NCI-H345 treated with DMSO at 0.1 percent for 48 hours (cell line): ENCODE results near the gene ZFAND3.
"Not testable (repeated sequence)": the region's sequence is repeated elsewhere in the genome, so short reads cannot be mapped to it uniquely, and the experiment has no call there.

Source experiments
- DNase-seq: peaks from one replicate; lab custom pipeline; 2025; ENCODE audit not compliant: unreplicated experiment; lab: John Stamatoyannopoulos, UW

The ZFAND3 gene

GRCh38 chr6:37891072-37891471 lies 71.5 kb downstream of the ZFAND3 start:
- DNase-seq: no peak

GRCh38 chr6:37893257-37893656 lies 73.7 kb downstream of the ZFAND3 start:
- no peak for DNase-seq

- not testable (repeated sequence) for DNase-seq
Measured at GRCh38 chr6:37893734-37894133, 74.2 kb downstream of the ZFAND3 start.

- DNase-seq: no peak
Measured at GRCh38 chr6:37894585-37894984, 75.1 kb downstream of the ZFAND3 start.

GRCh38 chr6:37897321-37897720 lies 77.8 kb downstream of the ZFAND3 start:
- no peak for DNase-seq

GRCh38 chr6:37897818-37898515 lies 78.4 kb downstream of the ZFAND3 start:
- no peak for DNase-seq

GRCh38 chr6:37903351-37904340 lies 84.1 kb downstream of the ZFAND3 start:
- no peak for DNase-seq

- no peak for DNase-seq
Measured at GRCh38 chr6:37904590-37904989, 85.1 kb downstream of the ZFAND3 start.

- DNase-seq: no peak
Measured at GRCh38 chr6:37906121-37906520, 86.6 kb downstream of the ZFAND3 start.

GRCh38 chr6:37910998-37911397 lies 91.5 kb downstream of the ZFAND3 start:
- DNase-seq: no peak

GRCh38 chr6:37913210-37913609 lies 93.7 kb downstream of the ZFAND3 start:
- no peak for DNase-seq

GRCh38 chr6:37915463-37915862 lies 95.9 kb downstream of the ZFAND3 start:
- no peak for DNase-seq

- DNase-seq: no peak
Measured at GRCh38 chr6:37916149-37916548, 96.6 kb downstream of the ZFAND3 start.

- no peak for DNase-seq
Measured at GRCh38 chr6:37916675-37917074, 97.1 kb downstream of the ZFAND3 start.

GRCh38 chr6:37917566-37917965 lies 98.0 kb downstream of the ZFAND3 start:
- no peak for DNase-seq

GRCh38 chr6:37919417-37920157 lies 100.1 kb downstream of the ZFAND3 start:
- DNase-seq: no peak

GRCh38 chr6:37920667-37921066 lies 101.1 kb downstream of the ZFAND3 start:
- DNase-seq: no peak

GRCh38 chr6:37922563-37922962 lies 103.0 kb downstream of the ZFAND3 start:
- no peak for DNase-seq

GRCh38 chr6:37923514-37923913 lies 104.0 kb downstream of the ZFAND3 start:
- DNase-seq: no peak

GRCh38 chr6:37926661-37927060 lies 107.1 kb downstream of the ZFAND3 start:
- DNase-seq: no peak

- no peak for DNase-seq
Measured at GRCh38 chr6:37928217-37928616, 108.7 kb downstream of the ZFAND3 start.
